Measurements from ENCODE around the gene PPIF. TPM values are rescaled to one million over a fixed set of nuclear protein-coding genes. Genes with fewer than 3 reads are reported as not detected.

PPIF gene
- total RNA-seq, 2 donors from 2014 or later = 50.4 to 51.0 TPM

DNA sequence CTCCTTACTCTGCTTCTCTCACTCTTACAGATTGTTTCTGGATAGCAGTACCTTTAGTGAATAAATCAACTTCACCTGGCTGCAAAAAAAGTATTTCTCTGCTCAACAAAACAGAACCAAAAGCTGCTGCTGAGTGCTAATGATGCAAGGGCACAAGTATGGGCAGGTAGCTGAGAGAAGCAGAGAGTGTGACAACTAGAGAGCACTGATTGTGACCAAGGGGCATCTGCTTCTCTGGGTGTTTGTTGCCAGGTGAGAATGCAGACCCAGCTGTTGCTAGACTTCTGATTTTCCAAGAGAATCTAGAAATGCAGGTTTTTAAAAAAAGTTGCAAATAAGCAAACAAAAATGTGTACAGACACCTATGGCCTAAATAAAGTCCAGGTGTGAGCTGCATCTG is 25.3 kb upstream of the PPIF start:
- no peak overlapping the region for H3K9ac ChIP-seq (ENCODE audit: extremely low read depth, low read length, poor library complexity, severe bottlenecking)
- no peaks in the 10 kb centered on the region for H3K9me3 Mint-ChIP-seq
- H3K27me3 ChIP-seq (ENCODE audit: control insufficient read depth, insufficient read depth, low read length, poor library complexity, severe bottlenecking) = no peaks in the 10 kb centered on the region
- no peaks in the 10 kb centered on the region for H3K9me3 ChIP-seq (ENCODE audit: control insufficient read depth, low read length)
- H3K4me3 Mint-ChIP-seq = no peak overlapping the region
- no peak overlapping the region for H3K4me3 ChIP-seq (ENCODE audit: low read length)
- TF ChIP-seq, protein P1, sequence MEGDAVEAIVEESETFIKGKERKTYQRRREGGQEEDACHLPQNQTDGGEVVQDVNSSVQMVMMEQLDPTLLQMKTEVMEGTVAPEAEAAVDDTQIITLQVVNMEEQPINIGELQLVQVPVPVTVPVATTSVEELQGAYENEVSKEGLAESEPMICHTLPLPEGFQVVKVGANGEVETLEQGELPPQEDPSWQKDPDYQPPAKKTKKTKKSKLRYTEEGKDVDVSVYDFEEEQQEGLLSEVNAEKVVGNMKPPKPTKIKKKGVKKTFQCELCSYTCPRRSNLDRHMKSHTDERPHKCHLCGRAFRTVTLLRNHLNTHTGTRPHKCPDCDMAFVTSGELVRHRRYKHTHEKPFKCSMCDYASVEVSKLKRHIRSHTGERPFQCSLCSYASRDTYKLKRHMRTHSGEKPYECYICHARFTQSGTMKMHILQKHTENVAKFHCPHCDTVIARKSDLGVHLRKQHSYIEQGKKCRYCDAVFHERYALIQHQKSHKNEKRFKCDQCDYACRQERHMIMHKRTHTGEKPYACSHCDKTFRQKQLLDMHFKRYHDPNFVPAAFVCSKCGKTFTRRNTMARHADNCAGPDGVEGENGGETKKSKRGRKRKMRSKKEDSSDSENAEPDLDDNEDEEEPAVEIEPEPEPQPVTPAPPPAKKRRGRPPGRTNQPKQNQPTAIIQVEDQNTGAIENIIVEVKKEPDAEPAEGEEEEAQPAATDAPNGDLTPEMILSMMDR (conservative IDR thresholded peaks at IDR 0.05) = no peak
- H3K36me3 ChIP-seq (ENCODE audit: control insufficient read depth, insufficient read depth, low read length) = no peaks in the 10 kb centered on the region
- H3K4me1 Mint-ChIP-seq = peaks cover 14% of the 10 kb centered on the region
- no peaks in the 10 kb centered on the region for H3K36me3 Mint-ChIP-seq (ENCODE audit: low read depth)
- no peak overlapping the region for H3K27ac ChIP-seq (ENCODE audit: low read depth, low read length)
- no peak overlapping the region for H3K27ac Mint-ChIP-seq
- DNase-seq = no peak
- H3K27me3 Mint-ChIP-seq (ENCODE audit: insufficient read depth) = no peaks in the 10 kb centered on the region
- H3K4me1 ChIP-seq (ENCODE audit: control insufficient read depth, insufficient read depth, low read length) = no peaks in the 10 kb centered on the region

DNA sequence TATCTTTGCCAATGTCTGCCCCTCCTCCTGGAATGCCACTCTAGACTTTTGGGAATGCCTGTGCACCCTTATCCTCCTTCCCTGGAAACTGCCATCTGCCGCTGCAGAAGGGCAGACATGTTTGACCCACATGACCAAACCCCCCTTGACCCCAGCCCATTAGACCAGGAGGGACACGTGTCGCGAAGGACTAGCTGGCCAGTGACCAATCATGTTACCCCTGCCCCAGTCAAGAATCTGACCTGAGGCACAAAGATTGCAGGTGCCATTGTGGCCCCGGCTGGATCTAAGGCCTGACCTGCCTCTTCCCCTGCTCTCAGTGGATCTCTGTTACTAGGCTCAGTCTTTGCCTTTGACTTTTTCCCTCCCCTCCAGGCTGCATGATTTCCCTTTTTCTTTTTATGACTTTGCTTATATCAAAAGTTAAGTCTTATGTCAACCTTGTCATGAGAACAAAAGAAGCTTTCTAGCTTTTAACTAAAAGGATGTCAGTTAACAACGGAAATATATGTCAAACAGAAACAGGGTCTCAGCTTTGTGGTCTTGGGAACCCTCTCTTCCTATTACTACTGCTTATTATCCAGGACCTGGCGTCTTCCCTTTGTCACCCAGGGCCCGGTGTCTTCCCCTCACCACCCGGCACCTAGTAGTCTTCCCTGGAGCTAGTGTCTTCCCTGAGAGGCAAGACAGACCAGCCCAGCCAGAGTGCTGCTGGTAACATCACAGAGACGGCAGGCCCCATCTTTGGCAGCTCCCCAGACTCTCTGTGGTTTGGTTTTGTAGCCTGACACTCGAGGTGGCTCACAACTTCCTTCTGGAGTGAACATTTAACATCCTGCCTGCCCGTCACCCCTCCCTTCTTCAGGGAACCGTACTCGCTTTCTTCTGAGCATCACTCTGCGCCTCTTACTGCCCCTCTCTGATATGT is 24.4 kb upstream of the PPIF start:
- no peaks in the 10 kb centered on the region for H3K36me3 Mint-ChIP-seq (ENCODE audit: low read depth)
- TF ChIP-seq, protein P1 (conservative IDR thresholded peaks at IDR 0.05) = no peak
- Histone ChIP-seq H3K4me3 (ENCODE audit: low read length) (no peak overlapping the region), H3K36me3 (ENCODE audit: control insufficient read depth, insufficient read depth, low read length) (no peaks in the 10 kb centered on the region), H3K9ac (ENCODE audit: extremely low read depth, low read length, poor library complexity, severe bottlenecking) (no peak overlapping the region), H3K27me3 (ENCODE audit: control insufficient read depth, insufficient read depth, low read length, poor library complexity, severe bottlenecking) (no peaks in the 10 kb centered on the region), H3K4me1 (ENCODE audit: control insufficient read depth, insufficient read depth, low read length) (no peaks in the 10 kb centered on the region), H3K9me3 (ENCODE audit: control insufficient read depth, low read length) (no peaks in the 10 kb centered on the region), H3K27ac (ENCODE audit: low read depth, low read length) (no peak overlapping the region)
- 89 to 93% methylated on average over 12 to 15 of the region's 15 CpGs for WGBS, 2 experiments (ENCODE audit: insufficient coverage in 1 of 2, insufficient read length in 1 of 2)
- H3K27me3 Mint-ChIP-seq (ENCODE audit: insufficient read depth) = no peaks in the 10 kb centered on the region
- H3K27ac Mint-ChIP-seq = no peak overlapping the region
- no peak overlapping the region for H3K4me3 Mint-ChIP-seq
- no peaks in the 10 kb centered on the region for H3K9me3 Mint-ChIP-seq
- peaks cover 5% of the 10 kb centered on the region for H3K4me1 Mint-ChIP-seq
- DNase-seq = no peak

DNA sequence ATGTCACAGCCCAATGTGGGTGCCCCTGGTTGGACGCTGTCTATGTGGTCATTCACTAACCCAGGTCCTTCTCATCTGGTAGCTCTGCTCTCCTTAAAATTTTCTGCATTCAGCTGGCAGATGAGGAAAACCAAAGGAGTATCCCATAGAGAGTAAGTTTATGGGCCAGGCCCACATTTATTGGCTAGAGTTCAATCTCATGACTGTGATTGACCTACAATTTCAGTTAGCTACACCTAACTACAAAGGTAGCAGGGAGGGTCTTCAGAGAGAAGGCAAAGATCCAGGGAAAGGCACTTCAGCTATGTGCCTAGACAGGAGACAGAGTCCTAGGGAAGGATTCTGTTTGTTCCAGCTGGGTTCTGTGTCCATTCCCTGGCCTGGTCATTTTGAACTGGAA is 23.7 kb upstream of the PPIF start:
- Histone ChIP-seq H3K4me3 (ENCODE audit: low read length) (no peak overlapping the region), H3K27ac (ENCODE audit: low read depth, low read length) (no peak overlapping the region), H3K36me3 (ENCODE audit: control insufficient read depth, insufficient read depth, low read length) (no peaks in the 10 kb centered on the region), H3K9ac (ENCODE audit: extremely low read depth, low read length, poor library complexity, severe bottlenecking) (no peak overlapping the region), H3K27me3 (ENCODE audit: control insufficient read depth, insufficient read depth, low read length, poor library complexity, severe bottlenecking) (no peaks in the 10 kb centered on the region), H3K4me1 (ENCODE audit: control insufficient read depth, insufficient read depth, low read length) (no peaks in the 10 kb centered on the region), H3K9me3 (ENCODE audit: control insufficient read depth, low read length) (no peaks in the 10 kb centered on the region)
- H3K4me1 Mint-ChIP-seq = no peaks in the 10 kb centered on the region
- no peaks in the 10 kb centered on the region for H3K9me3 Mint-ChIP-seq
- TF ChIP-seq, protein P1 (conservative IDR thresholded peaks at IDR 0.05) = no peak
- no peaks in the 10 kb centered on the region for H3K27me3 Mint-ChIP-seq (ENCODE audit: insufficient read depth)
- H3K27ac Mint-ChIP-seq = no peak overlapping the region
- WGBS, 2 experiments (ENCODE audit: insufficient coverage in 1 of 2, insufficient read length in 1 of 2) = 97% methylated on average over 1 of the region's 1 CpG; no CpG with 5 or more reads in 1 of the 2 experiments
- no peak overlapping the region for H3K4me3 Mint-ChIP-seq
- no peak for DNase-seq
- no peaks in the 10 kb centered on the region for H3K36me3 Mint-ChIP-seq (ENCODE audit: low read depth)

All from endodermal cell (in vitro differentiated cells).